Measurements from ENCODE around the gene PRELID3B.

- TF ChIP-seq CTCF (IDR thresholded peaks at IDR 0.05) (no peak), POLR2A (IDR thresholded peaks at IDR 0.05) (no peak), POLR2AphosphoS5 (IDR thresholded peaks at IDR 0.05) (no peak)
These were observed 35.1 kb upstream of the PRELID3B start for GRCh38 chr20:59077705-59078104.

Data from suprapubic skin (tissue), 4 donors.